ENCODE data around the gene CDC42BPG. TPM values are rescaled to one million over a fixed set of nuclear protein-coding genes. Genes with fewer than 3 reads are reported as not detected.

The CDC42BPG gene
- total RNA-seq, 1 donor from 2014 or later: 0.82 TPM

GRCh38 chr11:64852804-64853509 is 8.5 kb upstream of the CDC42BPG start:
- intact Hi-C loops (cut with micrococcal nuclease): no loop called here

GRCh38 chr11:64851831-64852351 is 7.4 kb upstream of the CDC42BPG start:
- intact Hi-C loops (cut with micrococcal nuclease): no loop called here

- intact Hi-C loops (cut with micrococcal nuclease): no loop called here
Measured at GRCh38 chr11:64850979-64851567, 6.6 kb upstream of the CDC42BPG start.

- intact Hi-C loops (cut with micrococcal nuclease): loop anchor here (5.0 kb wide), 1 partner anchor 163 kb away; the partner anchor contains the start of gene ARL2
Measured at GRCh38 chr11:64849598-64850356, 5.3 kb upstream of the CDC42BPG start.

- intact Hi-C loops (cut with micrococcal nuclease): loop anchor here (5.0 kb wide), 1 partner anchor 163 kb away; the partner anchor contains the start of gene ARL2
Measured at GRCh38 chr11:64848826-64849597, 4.6 kb upstream of the CDC42BPG start.

- intact Hi-C loops (cut with micrococcal nuclease): loop anchor here (5.0 kb wide), 1 partner anchor 164 kb away; the partner anchor contains the start of gene ARL2
Measured at GRCh38 chr11:64848214-64848825, 3.9 kb upstream of the CDC42BPG start.

GRCh38 chr11:64846998-64847666 is 2.7 kb upstream of the CDC42BPG start:
- intact Hi-C loops (cut with micrococcal nuclease): loop anchor here (1.0 to 5.0 kb wide), 5 partner anchors 41 to 270 kb away; partner anchors contain the start of genes ARL2, ATG2A and ZNHIT2

- intact Hi-C loops (cut with micrococcal nuclease): loop anchor here (2.0 to 5.0 kb wide), 2 partner anchors 71 to 167 kb away; partner anchors contain the start of genes ARL2 and ATG2A
Measured at GRCh38 chr11:64845776-64846129, 1.3 kb upstream of the CDC42BPG start.

- intact Hi-C loops (cut with micrococcal nuclease): loop anchor here (5.0 kb wide), 1 partner anchor 167 kb away; the partner anchor contains the start of gene ARL2
Measured at GRCh38 chr11:64845129-64845775, 799 bp upstream of the CDC42BPG start.

- intact Hi-C loops (cut with micrococcal nuclease): no loop called here
Measured at GRCh38 chr11:64843686-64844329, 645 bp downstream of the CDC42BPG start.

- intact Hi-C loops (cut with micrococcal nuclease): no loop called here
Measured at GRCh38 chr11:64842851-64843685, 1.4 kb downstream of the CDC42BPG start.

GRCh38 chr11:64842366-64842759 is 2.1 kb downstream of the CDC42BPG start:
- intact Hi-C loops (cut with micrococcal nuclease): no loop called here

GRCh38 chr11:64841592-64842365 is 2.7 kb downstream of the CDC42BPG start:
- intact Hi-C loops (cut with micrococcal nuclease): no loop called here

- intact Hi-C loops (cut with micrococcal nuclease): no loop called here
Measured at GRCh38 chr11:64839887-64840782, 4.3 kb downstream of the CDC42BPG start.

- intact Hi-C loops (cut with micrococcal nuclease): no loop called here
Measured at GRCh38 chr11:64839335-64839734, 5.1 kb downstream of the CDC42BPG start.
